ENCODE measurements around the gene ANLN.
"Not testable (repeated sequence)": the region's sequence is repeated elsewhere in the genome, so short reads cannot be mapped to it uniquely, and the experiment has no call there.

Gene ANLN

GRCh38 chr7:36379831-36380504 lies 9.7 kb upstream of the ANLN start:
- no peak for DNase-seq

GRCh38 chr7:36381056-36381455 lies 8.6 kb upstream of the ANLN start:
- DNase-seq: no peak

- DNase-seq: not testable (repeated sequence)
Observed at GRCh38 chr7:36383284-36383683, 6.4 kb upstream of the ANLN start.

GRCh38 chr7:36385646-36386045 lies 4.0 kb upstream of the ANLN start:
- DNase-seq: not testable (repeated sequence)

- DNase-seq: no peak
Observed at GRCh38 chr7:36387435-36388231, 2.0 kb upstream of the ANLN start.

GRCh38 chr7:36388423-36388822 lies 1.2 kb upstream of the ANLN start:
- no peak for DNase-seq

- DNase-seq: peak; percentile 33
Observed at GRCh38 chr7:36390199-36391090, 783 bp downstream of the ANLN start.

- DNase-seq: no peak
Observed at GRCh38 chr7:36391436-36392198, 2.0 kb downstream of the ANLN start.

- DNase-seq: no peak
Observed at GRCh38 chr7:36393826-36394225, 4.2 kb downstream of the ANLN start.

GRCh38 chr7:36395171-36395894 lies 5.7 kb downstream of the ANLN start:
- no peak for DNase-seq

- no peak for DNase-seq
Observed at GRCh38 chr7:36396150-36396549, 6.5 kb downstream of the ANLN start.

GRCh38 chr7:36400036-36400435 lies 10.4 kb downstream of the ANLN start:
- DNase-seq: no peak

GRCh38 chr7:36400606-36401005 lies 10.9 kb downstream of the ANLN start:
- DNase-seq: no peak

GRCh38 chr7:36403452-36403851 lies 13.8 kb downstream of the ANLN start:
- DNase-seq: no peak

- no peak for DNase-seq
Observed at GRCh38 chr7:36404639-36405408, 15.2 kb downstream of the ANLN start.

GRCh38 chr7:36405409-36405803 lies 15.7 kb downstream of the ANLN start:
- no peak for DNase-seq

- no peak for DNase-seq
Observed at GRCh38 chr7:36406156-36406555, 16.5 kb downstream of the ANLN start.

GRCh38 chr7:36407636-36408550 lies 18.2 kb downstream of the ANLN start:
- DNase-seq: no peak

GRCh38 chr7:36408589-36408988 lies 18.9 kb downstream of the ANLN start:
- no peak for DNase-seq

GRCh38 chr7:36409180-36409579 lies 19.5 kb downstream of the ANLN start:
- no peak for DNase-seq
